Gastrocnemius medialis (tissue), 4 donors: ENCODE measurements around the gene TTLL5.

Experiments used
- POLR2A ChIP-seq, 2 donors: fragments of 450-650 bp; IDR thresholded peaks; one replicate each; pipeline ENCODE4 v1.6.1; 2017; ENCODE audit warnings: antibody characterized with exemption in 2 of 2, mild to moderate bottlenecking in 2 of 2, moderate library complexity in 2 of 2
- TF ChIP-seq, protein P1 (sequence below), 5 experiments: fragments of 450-650 bp in 3 of 5; fragments of 200-600 bp in 2 of 5; sonication (generic) in 2 of 5; IDR thresholded peaks in 4 of 5; conservative IDR thresholded peaks in 1 of 5; 1 replicate in 4 of 5; 2 replicates in 1 of 5; pipeline ENCODE4 v1.5.1; 2016 to 2019; ENCODE audit warnings: antibody characterized with exemption in 5 of 5, mild to moderate bottlenecking in 3 of 5, moderate library complexity in 3 of 5

DNA sequence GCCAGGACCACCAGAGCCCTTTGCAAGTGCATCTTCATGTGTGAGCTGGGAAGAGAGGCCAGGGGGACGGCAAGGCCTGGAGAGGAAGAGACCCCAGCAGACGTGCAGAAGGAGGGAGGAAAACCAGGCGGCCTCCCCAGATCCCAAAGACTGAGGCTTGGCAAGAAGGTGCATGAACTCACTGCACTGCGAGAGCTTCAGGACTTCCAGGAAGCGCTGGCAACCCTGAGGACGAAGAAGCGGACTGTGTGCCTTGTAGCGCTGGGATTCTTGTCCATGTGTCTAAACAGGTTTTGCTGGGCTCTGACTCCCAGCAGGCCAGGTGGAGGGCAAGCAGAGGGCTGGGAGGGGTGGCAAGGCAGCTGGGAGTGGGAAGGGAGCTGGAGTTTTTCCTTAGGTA lies 319.8 kb downstream of the TTLL5 start:
- TF ChIP-seq, protein P1, sequence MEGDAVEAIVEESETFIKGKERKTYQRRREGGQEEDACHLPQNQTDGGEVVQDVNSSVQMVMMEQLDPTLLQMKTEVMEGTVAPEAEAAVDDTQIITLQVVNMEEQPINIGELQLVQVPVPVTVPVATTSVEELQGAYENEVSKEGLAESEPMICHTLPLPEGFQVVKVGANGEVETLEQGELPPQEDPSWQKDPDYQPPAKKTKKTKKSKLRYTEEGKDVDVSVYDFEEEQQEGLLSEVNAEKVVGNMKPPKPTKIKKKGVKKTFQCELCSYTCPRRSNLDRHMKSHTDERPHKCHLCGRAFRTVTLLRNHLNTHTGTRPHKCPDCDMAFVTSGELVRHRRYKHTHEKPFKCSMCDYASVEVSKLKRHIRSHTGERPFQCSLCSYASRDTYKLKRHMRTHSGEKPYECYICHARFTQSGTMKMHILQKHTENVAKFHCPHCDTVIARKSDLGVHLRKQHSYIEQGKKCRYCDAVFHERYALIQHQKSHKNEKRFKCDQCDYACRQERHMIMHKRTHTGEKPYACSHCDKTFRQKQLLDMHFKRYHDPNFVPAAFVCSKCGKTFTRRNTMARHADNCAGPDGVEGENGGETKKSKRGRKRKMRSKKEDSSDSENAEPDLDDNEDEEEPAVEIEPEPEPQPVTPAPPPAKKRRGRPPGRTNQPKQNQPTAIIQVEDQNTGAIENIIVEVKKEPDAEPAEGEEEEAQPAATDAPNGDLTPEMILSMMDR (IDR thresholded peaks at IDR 0.05 in 4 of 5, conservative IDR thresholded peaks at IDR 0.05 in 1 of 5): no peak
- TF ChIP-seq POLR2A (IDR thresholded peaks at IDR 0.05): no peak
